Measurements from ENCODE around the gene LIN7A.

The LIN7A gene

GRCh38 chr12:80862531-80862930 is 75.2 kb downstream of the LIN7A start:
- Histone ChIP-seq H2AFZ (ENCODE audit: low read depth, low read length) (no peak overlapping the region), H3K79me2 (ENCODE audit: low read length) (no peaks in the 10 kb centered on the region), H3K27ac (ENCODE audit: low read length) (no peak overlapping the region), H3K4me2 (ENCODE audit: low read length) (no peak overlapping the region), H3K9me3 (ENCODE audit: insufficient read depth, low read length) (no peaks in the 10 kb centered on the region), H3K27me3 (ENCODE audit: low read depth, low read length) (no peaks in the 10 kb centered on the region), H3K4me1 (ENCODE audit: low read length) (no peaks in the 10 kb centered on the region), H3K4me3 (ENCODE audit: low read length) (no peak overlapping the region), H3K36me3 (replicated peaks; ENCODE audit: low read depth, low read length) (no peaks in the 10 kb centered on the region), H3K9ac (ENCODE audit: low read length) (no peak overlapping the region), H4K20me1 (ENCODE audit: insufficient read depth, low read length) (no peaks in the 10 kb centered on the region)
- TF ChIP-seq EZH2phosphoT487 (IDR thresholded peaks at IDR 0.05; ENCODE audit: low read depth) (no peak), CTCF (IDR thresholded peaks at IDR 0.05; ENCODE audit: low read depth, low read length) (no peak)

- H3K4me3 ChIP-seq (ENCODE audit: low read length), result no peak overlapping the region
- no peaks in the 10 kb centered on the region for H3K79me2 ChIP-seq (ENCODE audit: low read length)
- H3K4me2 ChIP-seq (ENCODE audit: low read length), result no peak overlapping the region
- H3K4me1 ChIP-seq (ENCODE audit: low read length), result no peaks in the 10 kb centered on the region
- no peak overlapping the region for H3K9ac ChIP-seq (ENCODE audit: low read length)
- H4K20me1 ChIP-seq (ENCODE audit: insufficient read depth, low read length), result no peaks in the 10 kb centered on the region
- no peak overlapping the region for H3K27ac ChIP-seq (ENCODE audit: low read length)
- H3K36me3 ChIP-seq (replicated peaks; ENCODE audit: low read depth, low read length), result no peaks in the 10 kb centered on the region
- H3K27me3 ChIP-seq (ENCODE audit: low read depth, low read length), result no peaks in the 10 kb centered on the region
- H3K9me3 ChIP-seq (ENCODE audit: insufficient read depth, low read length), result no peaks in the 10 kb centered on the region
- TF ChIP-seq EZH2phosphoT487 (IDR thresholded peaks at IDR 0.05; ENCODE audit: low read depth), result no peak
- no peak for TF ChIP-seq CTCF (IDR thresholded peaks at IDR 0.05; ENCODE audit: low read depth, low read length)
- no peak overlapping the region for H2AFZ ChIP-seq (ENCODE audit: low read depth, low read length)
Observed at GRCh38 chr12:80861641-80862378, 75.9 kb downstream of the LIN7A start.

DNA sequence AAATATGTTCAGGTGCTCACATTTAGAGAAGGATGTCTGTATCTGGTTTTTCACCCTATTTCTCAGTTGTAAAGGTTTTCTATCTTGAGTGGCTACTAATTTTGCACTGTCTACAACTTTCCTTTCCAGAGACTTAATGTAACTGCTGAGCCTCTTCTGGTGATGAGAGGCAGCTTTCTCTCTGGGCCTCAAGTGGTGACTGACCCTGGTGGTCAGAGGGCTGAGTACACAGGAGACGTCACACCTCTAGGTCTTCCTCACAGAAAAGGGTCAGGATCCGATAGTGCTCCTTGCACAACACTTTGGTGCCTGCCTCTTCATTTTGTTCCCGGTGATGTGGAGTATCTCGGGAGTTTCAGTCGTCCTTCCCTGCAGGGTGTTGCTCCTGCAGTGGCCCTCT is 76.8 kb downstream of the LIN7A start:
- no peak overlapping the region for H3K9ac ChIP-seq (ENCODE audit: low read length)
- no peaks in the 10 kb centered on the region for H3K36me3 ChIP-seq (replicated peaks; ENCODE audit: low read depth, low read length)
- H3K79me2 ChIP-seq (ENCODE audit: low read length), result no peaks in the 10 kb centered on the region
- H3K27me3 ChIP-seq (ENCODE audit: low read depth, low read length), result no peaks in the 10 kb centered on the region
- no peaks in the 10 kb centered on the region for H3K4me1 ChIP-seq (ENCODE audit: low read length)
- H2AFZ ChIP-seq (ENCODE audit: low read depth, low read length), result no peak overlapping the region
- no peak for TF ChIP-seq CTCF (IDR thresholded peaks at IDR 0.05; ENCODE audit: low read depth, low read length)
- TF ChIP-seq EZH2phosphoT487 (IDR thresholded peaks at IDR 0.05; ENCODE audit: low read depth), result no peak
- H3K27ac ChIP-seq (ENCODE audit: low read length), result no peak overlapping the region
- H3K4me2 ChIP-seq (ENCODE audit: low read length), result no peak overlapping the region
- no peak overlapping the region for H3K4me3 ChIP-seq (ENCODE audit: low read length)
- H3K9me3 ChIP-seq (ENCODE audit: insufficient read depth, low read length), result no peaks in the 10 kb centered on the region
- no peaks in the 10 kb centered on the region for H4K20me1 ChIP-seq (ENCODE audit: insufficient read depth, low read length)

- H3K27ac ChIP-seq (ENCODE audit: low read length), result no peak overlapping the region
- TF ChIP-seq EZH2phosphoT487 (IDR thresholded peaks at IDR 0.05; ENCODE audit: low read depth), result no peak
- TF ChIP-seq CTCF (IDR thresholded peaks at IDR 0.05; ENCODE audit: low read depth, low read length), result no peak
- H3K9ac ChIP-seq (ENCODE audit: low read length), result no peak overlapping the region
- no peaks in the 10 kb centered on the region for H4K20me1 ChIP-seq (ENCODE audit: insufficient read depth, low read length)
- H3K4me2 ChIP-seq (ENCODE audit: low read length), result no peak overlapping the region
- no peaks in the 10 kb centered on the region for H3K4me1 ChIP-seq (ENCODE audit: low read length)
- no peak overlapping the region for H3K4me3 ChIP-seq (ENCODE audit: low read length)
- no peaks in the 10 kb centered on the region for H3K27me3 ChIP-seq (ENCODE audit: low read depth, low read length)
- H3K9me3 ChIP-seq (ENCODE audit: insufficient read depth, low read length), result no peaks in the 10 kb centered on the region
- H3K36me3 ChIP-seq (replicated peaks; ENCODE audit: low read depth, low read length), result no peaks in the 10 kb centered on the region
- no peaks in the 10 kb centered on the region for H3K79me2 ChIP-seq (ENCODE audit: low read length)
- H2AFZ ChIP-seq (ENCODE audit: low read depth, low read length), result no peak overlapping the region
Observed at GRCh38 chr12:80860206-80860605, 77.5 kb downstream of the LIN7A start.

Data from OCI-LY3 (cell line).